ENCODE data around the gene ADAM17.

GRCh38 chr2:9596621-9597311 lies 41.1 kb upstream of the ADAM17 start:
- no peak for TF ChIP-seq CTCF (conservative IDR thresholded peaks at IDR 0.05)
- no peak for TF ChIP-seq ZFX (IDR thresholded peaks at IDR 0.05)

Data from C4-2B (cell line).